ENCODE data around the gene HSPG2.

HSPG2 gene

GRCh38 chr1:21838359-21839157 lies 98.6 kb downstream of the HSPG2 start:
- no peaks in the 10 kb centered on the region for H3K4me1 ChIP-seq
- H3K4me3 ChIP-seq, result no peak overlapping the region
- peaks cover 100% of the 10 kb centered on the region in 3 donors for H3K36me3 ChIP-seq
- DNase-seq, result no peak
- no peak overlapping the region for H3K27ac ChIP-seq
- no peak for TF ChIP-seq CTCF (IDR thresholded peaks at IDR 0.05)
- no peaks in the 10 kb centered on the region for H3K9me3 ChIP-seq
- intact Hi-C loops (cut with DNase I; ENCODE audit: low total_unique reads), result no loop called here
- no peaks in the 10 kb centered on the region for H3K27me3 ChIP-seq

GRCh38 chr1:21837476-21837875 lies 99.6 kb downstream of the HSPG2 start:
- no peaks in the 10 kb centered on the region for H3K4me1 ChIP-seq
- no peak overlapping the region for H3K4me3 ChIP-seq
- H3K9me3 ChIP-seq, result no peaks in the 10 kb centered on the region
- H3K36me3 ChIP-seq, result peaks cover 100% of the 10 kb centered on the region in 3 donors
- no peaks in the 10 kb centered on the region for H3K27me3 ChIP-seq
- intact Hi-C loops (cut with DNase I; ENCODE audit: low total_unique reads), result no loop called here
- no peak for TF ChIP-seq CTCF (IDR thresholded peaks at IDR 0.05)
- DNase-seq, result no peak
- no peak overlapping the region for H3K27ac ChIP-seq

- Histone ChIP-seq H3K36me3 (peaks cover 100% of the 10 kb centered on the region in 3 donors), H3K9me3 (no peaks in the 10 kb centered on the region), H3K27me3 (no peaks in the 10 kb centered on the region), H3K4me1 (no peaks in the 10 kb centered on the region), H3K4me3 (no peak overlapping the region), H3K27ac (no peak overlapping the region)
- intact Hi-C loops (cut with DNase I; ENCODE audit: low total_unique reads), result no loop called here
- DNase-seq, result no peak
- no peak for TF ChIP-seq CTCF (IDR thresholded peaks at IDR 0.05)
Observed at GRCh38 chr1:21836729-21837128, 100.4 kb downstream of the HSPG2 start.

GRCh38 chr1:21836010-21836409 lies 101.1 kb downstream of the HSPG2 start:
- Histone ChIP-seq H3K4me3 (no peak overlapping the region), H3K27ac (no peak overlapping the region), H3K9me3 (no peaks in the 10 kb centered on the region), H3K4me1 (no peaks in the 10 kb centered on the region), H3K36me3 (peaks cover 100% of the 10 kb centered on the region in 3 donors), H3K27me3 (no peaks in the 10 kb centered on the region)
- no peak for TF ChIP-seq CTCF (IDR thresholded peaks at IDR 0.05)
- intact Hi-C loops (cut with DNase I; ENCODE audit: low total_unique reads), result no loop called here
- no peak for DNase-seq

- Histone ChIP-seq H3K9me3 (no peaks in the 10 kb centered on the region), H3K4me3 (no peak overlapping the region), H3K36me3 (peaks cover 100% of the 10 kb centered on the region in 3 donors), H3K27me3 (no peaks in the 10 kb centered on the region), H3K27ac (no peak overlapping the region), H3K4me1 (no peaks in the 10 kb centered on the region)
- no peak for DNase-seq
- no peak for TF ChIP-seq CTCF (IDR thresholded peaks at IDR 0.05)
- intact Hi-C loops (cut with DNase I; ENCODE audit: low total_unique reads), result no loop called here
Observed at GRCh38 chr1:21834666-21835065, 102.4 kb downstream of the HSPG2 start.

Data from tibial artery (tissue), 4 donors.